Progenitor cell of endocrine pancreas (in vitro differentiated cells): ENCODE data around the gene SUGCT. TPM values are rescaled to one million over a fixed set of nuclear protein-coding genes. Genes with fewer than 3 reads are reported as not detected.
"Not testable (repeated sequence)": the region's sequence is repeated elsewhere in the genome, so short reads cannot be mapped to it uniquely, and the experiment has no call there.

ENCODE experiments used
- DNase-seq: peaks from one replicate; pipeline ENCODE4 v3.0.0; 2021; ENCODE audit warnings: low spot score; ENCODE audit not compliant: unreplicated experiment
- H3K27ac Mint-ChIP-seq: 2 replicates; pipeline ENCODE4 v1.8.0; 2021; ENCODE audit warnings: mild to moderate bottlenecking, moderate library complexity, mixed read lengths
- H3K27me3 Mint-ChIP-seq: 2 replicates; pipeline ENCODE4 v1.8.0; 2021; ENCODE audit warnings: mixed read lengths
- H3K36me3 Mint-ChIP-seq: 2 replicates; pipeline ENCODE4 v1.8.0; 2022; ENCODE audit warnings: mixed read lengths; ENCODE audit not compliant: insufficient read depth
- H3K4me1 Mint-ChIP-seq: 2 replicates; pipeline ENCODE4 v1.8.0; 2021; ENCODE audit warnings: low read depth, mixed read lengths
- H3K4me3 Mint-ChIP-seq: 2 replicates; pipeline ENCODE4 v1.8.0; 2021; ENCODE audit warnings: low read depth, mild to moderate bottlenecking, moderate library complexity, mixed read lengths
- H3K9me3 Mint-ChIP-seq: 2 replicates; pipeline ENCODE4 v1.8.0; 2021; ENCODE audit warnings: low read depth, mixed read lengths
- CTCF ChIP-seq: fragments of 200-600 bp; sonication (generic); IDR thresholded peaks from one replicate; pipeline ENCODE4 v1.5.0; 2021; ENCODE audit warnings: antibody characterized with exemption, mild to moderate bottlenecking; ENCODE audit not compliant: unreplicated experiment
- total RNA-seq: library from RNA; stranded (reverse); gene quantifications from 2 replicates; pipeline ENCODE4 v1.2.1, GENCODE V29; 2021

The SUGCT gene
- total RNA-seq, 1 donor from 2014 or later: 6.2 TPM

GRCh38 chr7:40105879-40106473 lies 28.8 kb upstream of the SUGCT start:
- Mint-ChIP-seq H3K4me3 (no peak overlapping the region), H3K4me1 (peaks cover 4% of the 10 kb centered on the region)

GRCh38 chr7:40115936-40116335 lies 18.9 kb upstream of the SUGCT start:
- no peaks in the 10 kb centered on the region for H3K27me3 Mint-ChIP-seq
- H3K27ac Mint-ChIP-seq: no peak overlapping the region
- H3K4me3 Mint-ChIP-seq: no peak overlapping the region
- H3K9me3 Mint-ChIP-seq: no peaks in the 10 kb centered on the region
- H3K4me1 Mint-ChIP-seq: peaks cover 1% of the 10 kb centered on the region
- peaks cover 6% of the 10 kb centered on the region for H3K36me3 Mint-ChIP-seq
- DNase-seq: no peak
- TF ChIP-seq CTCF: no peak

More at GRCh38 chr7:40105879-40106473, 28.8 kb upstream of the SUGCT start:
- TF ChIP-seq CTCF: no peak
- Mint-ChIP-seq H3K27ac (no peak overlapping the region), H3K36me3 (no peaks in the 10 kb centered on the region), H3K27me3 (no peaks in the 10 kb centered on the region), H3K9me3 (no peaks in the 10 kb centered on the region)
- DNase-seq: no peak

- H3K9me3 Mint-ChIP-seq, H3K36me3 Mint-ChIP-seq, DNase-seq, H3K4me1 Mint-ChIP-seq, H3K27ac Mint-ChIP-seq, H3K27me3 Mint-ChIP-seq, H3K4me3 Mint-ChIP-seq: not testable (repeated sequence)
Observed at GRCh38 chr7:40117199-40117598, 17.6 kb upstream of the SUGCT start.

GRCh38 chr7:40118201-40118600 lies 16.6 kb upstream of the SUGCT start:
- not testable (repeated sequence) for H3K27me3 Mint-ChIP-seq, H3K4me1 Mint-ChIP-seq, H3K36me3 Mint-ChIP-seq, H3K27ac Mint-ChIP-seq, DNase-seq, H3K9me3 Mint-ChIP-seq, H3K4me3 Mint-ChIP-seq

GRCh38 chr7:40120020-40120419 lies 14.8 kb upstream of the SUGCT start:
- Mint-ChIP-seq H3K4me1 (peaks cover 8% of the 10 kb centered on the region), H3K4me3 (no peak overlapping the region), H3K9me3 (no peaks in the 10 kb centered on the region), H3K36me3 (peaks cover 8% of the 10 kb centered on the region), H3K27me3 (no peaks in the 10 kb centered on the region), H3K27ac (no peak overlapping the region)
- no peak for TF ChIP-seq CTCF
- no peak for DNase-seq

- not testable (repeated sequence) for H3K4me3 Mint-ChIP-seq, H3K4me1 Mint-ChIP-seq, H3K36me3 Mint-ChIP-seq, H3K27me3 Mint-ChIP-seq, H3K9me3 Mint-ChIP-seq, DNase-seq, H3K27ac Mint-ChIP-seq
Observed at GRCh38 chr7:40122100-40122939, 12.5 kb upstream of the SUGCT start.

GRCh38 chr7:40122940-40123254 lies 11.9 kb upstream of the SUGCT start:
- Mint-ChIP-seq H3K9me3 (no peaks in the 10 kb centered on the region), H3K36me3 (peaks cover 9% of the 10 kb centered on the region), H3K27me3 (no peaks in the 10 kb centered on the region), H3K27ac (no peak overlapping the region), H3K4me1 (peaks cover 7% of the 10 kb centered on the region), H3K4me3 (no peak overlapping the region)
- no peak for TF ChIP-seq CTCF
- no peak for DNase-seq
